HG03045 (cell line): ENCODE data around the gene CRB3.
"Not testable (repeated sequence)": the region's sequence is repeated elsewhere in the genome, so short reads cannot be mapped to it uniquely, and the experiment has no call there.

Source experiments
- ATAC-seq: cut with Tn5 transposase; IDR thresholded peaks from one replicate; pipeline ENCODE4 v1.9.1; 2021; ENCODE audit warnings: mild to moderate bottlenecking, moderate library complexity; ENCODE audit not compliant: unreplicated experiment

Gene CRB3

GRCh38 chr19:6490134-6490533 lies 26.1 kb downstream of the CRB3 start:
- no peak for ATAC-seq

GRCh38 chr19:6491802-6492592 lies 27.9 kb downstream of the CRB3 start:
- no peak for ATAC-seq

GRCh38 chr19:6494438-6495036 lies 30.5 kb downstream of the CRB3 start:
- ATAC-seq = no peak

GRCh38 chr19:6495947-6496346 lies 31.9 kb downstream of the CRB3 start:
- ATAC-seq = no peak

GRCh38 chr19:6498294-6499036 lies 34.4 kb downstream of the CRB3 start:
- ATAC-seq = no peak

DNA sequence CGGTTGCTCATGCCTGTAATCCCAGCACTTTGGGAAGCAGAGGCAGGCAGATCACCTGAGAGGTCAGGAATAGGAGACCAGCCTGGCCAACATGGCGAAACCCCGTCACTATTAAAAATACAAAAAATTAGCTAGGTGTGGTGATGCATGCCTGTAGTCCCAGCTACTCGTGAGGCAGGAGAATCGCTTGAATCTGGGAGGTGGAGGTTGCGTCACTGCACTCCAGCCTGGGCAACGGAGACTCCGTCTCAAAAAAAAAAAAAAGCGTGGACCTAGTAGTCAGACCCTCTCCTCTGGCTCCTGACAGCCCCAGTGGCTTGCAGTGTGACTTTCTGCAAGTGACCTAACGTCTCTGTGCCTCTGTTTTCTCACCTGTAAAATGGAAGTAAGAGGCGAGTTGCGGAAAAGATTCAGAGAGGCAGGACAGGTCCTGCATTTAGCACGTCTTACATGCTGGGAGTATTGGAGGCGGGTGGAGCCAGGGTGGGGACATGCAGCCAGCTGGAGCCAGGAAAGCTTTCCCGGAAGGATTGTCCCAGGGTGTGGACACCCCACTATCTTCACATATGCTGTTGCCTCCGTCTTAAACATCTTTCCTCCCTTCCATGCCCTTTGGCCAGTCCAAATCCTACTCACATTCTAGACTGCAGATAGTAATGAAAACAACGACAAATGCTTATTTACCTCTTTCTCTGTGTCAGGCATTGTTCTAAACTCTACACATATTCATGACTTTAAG lies 35.1 kb downstream of the CRB3 start:
- no peak for ATAC-seq

- no peak for ATAC-seq
Measured at GRCh38 chr19:6500837-6501739, 37.0 kb downstream of the CRB3 start.

DNA sequence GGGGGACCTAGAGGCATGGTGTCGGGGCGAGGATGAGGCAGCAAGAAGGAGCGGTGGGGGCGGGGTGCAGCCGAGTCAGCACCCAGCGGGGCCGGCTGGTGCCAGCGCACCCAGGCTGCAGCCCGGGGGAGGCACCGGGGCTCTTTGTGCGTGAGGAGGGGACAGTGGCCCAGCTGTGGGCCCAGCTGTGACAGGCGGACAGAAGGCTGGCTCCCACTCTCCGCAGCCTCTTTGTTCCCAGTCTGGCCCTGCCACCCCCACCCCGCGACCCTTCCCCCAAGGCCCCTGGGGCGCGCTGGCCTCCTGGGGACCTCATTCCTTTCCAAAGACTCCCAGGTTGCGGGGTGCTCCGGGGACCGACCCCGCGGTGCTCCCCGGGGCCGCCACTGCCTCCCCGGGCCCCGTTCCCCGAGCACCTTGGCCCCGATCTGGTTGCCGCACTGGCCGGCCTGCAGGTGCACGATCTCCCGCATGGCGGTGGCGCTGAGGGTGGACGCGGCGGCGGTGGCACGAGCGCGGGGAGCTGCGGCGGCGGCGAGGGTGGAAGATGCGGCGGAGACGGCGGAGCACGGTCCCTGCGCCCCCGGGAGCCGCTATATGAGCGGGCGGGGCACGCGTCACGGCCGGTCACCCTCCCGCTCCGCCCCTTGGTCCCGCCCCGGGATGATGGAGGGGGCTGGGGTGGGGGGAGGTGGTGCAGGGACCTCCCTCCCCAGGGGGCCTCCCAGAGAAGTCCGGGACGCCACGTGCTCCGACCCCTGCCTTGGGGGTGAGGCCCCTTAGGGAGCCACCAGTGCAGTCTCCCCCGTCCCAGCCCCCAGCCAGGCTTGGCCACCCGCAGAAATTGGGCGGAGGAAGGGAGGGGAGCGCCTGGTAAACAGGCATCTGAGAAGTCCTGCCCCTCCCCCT lies 37.9 kb downstream of the CRB3 start, which contains the start of gene TUBB4A:
TSS of gene TUBB4A (minus strand) at position 570 of the 909 bp plus-strand sequence. CDS start at position 473, 97 bp downstream.
- ATAC-seq = no peak

GRCh38 chr19:6503407-6504201 lies 39.5 kb downstream of the CRB3 start:
- ATAC-seq = no peak

GRCh38 chr19:6508028-6508771 lies 44.1 kb downstream of the CRB3 start:
- not testable (repeated sequence) for ATAC-seq

DNA sequence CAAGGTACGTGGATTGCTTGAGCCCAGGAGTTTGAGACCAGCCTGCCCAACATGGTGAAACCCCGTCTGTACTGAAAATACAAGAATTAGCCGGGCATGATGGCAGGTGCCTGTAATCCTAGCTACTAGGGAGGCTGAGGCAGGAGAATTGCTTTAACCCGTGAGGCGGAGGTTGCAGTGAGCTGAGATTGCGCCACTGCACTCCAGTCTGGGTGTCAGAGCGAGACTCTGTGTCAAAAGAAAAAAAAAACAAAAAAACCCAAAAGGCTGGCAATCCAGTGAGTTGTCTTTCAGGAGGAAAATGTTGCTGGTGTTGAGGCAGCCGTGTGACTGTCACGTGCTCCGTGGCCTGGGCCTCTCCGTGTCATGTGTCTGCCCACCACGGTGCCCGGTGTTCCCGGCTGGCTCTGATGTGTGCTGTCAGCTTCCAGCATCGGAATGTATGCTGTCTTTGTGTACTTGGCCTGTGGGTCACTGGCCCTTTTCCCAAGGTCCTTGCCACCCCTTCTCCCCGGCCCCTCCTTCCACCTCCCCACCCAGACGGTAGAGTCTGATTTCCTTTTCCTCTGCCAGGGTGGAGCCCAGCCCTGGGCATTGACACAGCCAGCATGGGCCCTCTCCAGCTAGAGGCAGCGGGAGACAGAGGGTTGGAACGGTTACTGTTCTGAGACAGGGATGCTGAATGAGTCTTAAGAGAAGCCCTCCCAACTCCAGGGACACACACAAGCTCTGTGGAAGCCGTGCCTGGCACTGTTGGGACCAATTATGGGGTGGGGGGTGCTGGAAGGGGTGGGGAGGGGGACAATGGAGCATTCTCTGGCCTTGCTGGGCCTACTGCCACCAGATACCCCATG lies 45.3 kb downstream of the CRB3 start:
- ATAC-seq = no peak

GRCh38 chr19:6510618-6511017 lies 46.5 kb downstream of the CRB3 start:
- no peak for ATAC-seq

GRCh38 chr19:6514089-6514488 lies 50.0 kb downstream of the CRB3 start:
- no peak for ATAC-seq

DNA sequence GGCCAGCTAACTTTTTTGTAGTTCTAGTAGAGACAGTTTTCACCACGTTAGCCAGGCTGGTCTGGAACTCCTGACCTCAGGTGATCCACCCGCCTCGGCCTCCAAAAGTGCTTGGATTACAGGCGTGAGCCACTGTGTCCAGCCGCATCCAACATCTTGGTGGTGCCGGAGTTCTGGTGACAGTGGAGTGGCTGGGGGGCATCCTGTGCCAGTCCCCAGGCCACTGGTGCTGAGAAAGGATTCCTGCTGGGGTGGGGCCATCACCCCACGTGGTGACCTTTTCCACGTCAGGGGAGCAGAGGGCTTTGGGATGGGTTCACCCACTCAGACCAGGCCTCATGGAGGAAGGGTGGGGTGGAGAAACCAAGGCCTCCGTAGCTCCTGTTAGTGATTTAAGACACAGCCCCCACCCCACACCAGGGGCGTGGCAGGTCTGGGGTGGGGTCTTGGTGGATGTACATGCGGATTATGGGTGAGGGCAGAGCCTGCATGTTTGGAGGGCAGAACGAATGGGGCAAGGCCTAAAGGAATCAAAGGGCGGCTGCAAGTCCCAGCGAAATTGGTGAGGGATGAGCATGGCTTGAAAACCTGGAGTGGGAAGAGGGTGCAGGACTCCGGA lies 51.0 kb downstream of the CRB3 start:
- ATAC-seq = no peak

DNA sequence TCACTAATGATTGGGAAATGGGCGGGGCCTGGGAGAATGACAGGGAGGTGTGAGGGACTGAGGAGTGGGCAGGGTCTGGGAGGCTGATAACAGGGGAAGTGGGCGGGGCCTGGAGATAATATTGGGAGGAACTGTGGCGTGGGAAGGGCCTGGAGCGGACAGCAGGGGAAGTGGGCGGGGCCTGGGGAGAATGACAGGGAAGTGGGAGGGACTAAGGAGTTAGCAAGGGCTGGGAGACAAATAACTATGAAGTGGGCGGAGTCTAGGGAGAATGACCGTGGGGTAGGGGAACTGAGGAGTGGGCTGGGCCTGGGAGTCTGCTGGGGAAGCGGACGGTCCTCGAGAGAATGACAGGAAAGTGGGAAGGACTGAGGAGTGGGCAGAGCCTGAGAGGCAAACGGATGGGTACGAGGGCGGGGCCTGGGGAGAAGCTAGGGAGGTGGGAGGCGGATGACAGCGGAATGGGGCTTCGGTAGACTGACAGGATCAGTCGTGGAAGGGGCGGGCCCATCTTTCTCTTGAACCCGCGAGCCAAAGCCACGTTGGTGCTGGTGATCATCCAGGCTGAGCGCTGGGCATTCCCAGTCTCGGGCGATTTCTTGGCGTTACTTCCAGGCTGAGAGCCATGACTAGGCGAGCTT lies 52.1 kb downstream of the CRB3 start:
- ATAC-seq = peak; percentile 47
